Measurements from ENCODE around the gene RASA1.

GRCh38 chr5:87242242-87242641 lies 25.4 kb upstream of the RASA1 start:
- TF ChIP-seq, protein P1, sequence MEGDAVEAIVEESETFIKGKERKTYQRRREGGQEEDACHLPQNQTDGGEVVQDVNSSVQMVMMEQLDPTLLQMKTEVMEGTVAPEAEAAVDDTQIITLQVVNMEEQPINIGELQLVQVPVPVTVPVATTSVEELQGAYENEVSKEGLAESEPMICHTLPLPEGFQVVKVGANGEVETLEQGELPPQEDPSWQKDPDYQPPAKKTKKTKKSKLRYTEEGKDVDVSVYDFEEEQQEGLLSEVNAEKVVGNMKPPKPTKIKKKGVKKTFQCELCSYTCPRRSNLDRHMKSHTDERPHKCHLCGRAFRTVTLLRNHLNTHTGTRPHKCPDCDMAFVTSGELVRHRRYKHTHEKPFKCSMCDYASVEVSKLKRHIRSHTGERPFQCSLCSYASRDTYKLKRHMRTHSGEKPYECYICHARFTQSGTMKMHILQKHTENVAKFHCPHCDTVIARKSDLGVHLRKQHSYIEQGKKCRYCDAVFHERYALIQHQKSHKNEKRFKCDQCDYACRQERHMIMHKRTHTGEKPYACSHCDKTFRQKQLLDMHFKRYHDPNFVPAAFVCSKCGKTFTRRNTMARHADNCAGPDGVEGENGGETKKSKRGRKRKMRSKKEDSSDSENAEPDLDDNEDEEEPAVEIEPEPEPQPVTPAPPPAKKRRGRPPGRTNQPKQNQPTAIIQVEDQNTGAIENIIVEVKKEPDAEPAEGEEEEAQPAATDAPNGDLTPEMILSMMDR (IDR thresholded peaks at IDR 0.05; ENCODE audit: low read depth, low read length, poor library complexity, severe bottlenecking): no peak
- no peak for TF ChIP-seq EZH2phosphoT487 (IDR thresholded peaks at IDR 0.05; ENCODE audit: borderline replicate concordance, low read length)

Data from DOHH2 (cell line).